Type B pancreatic cell (in vitro differentiated cells): ENCODE measurements around the gene CDC42BPG. TPM values are rescaled to one million over a fixed set of nuclear protein-coding genes. Genes with fewer than 3 reads are reported as not detected.

ENCODE experiments used
- DNase-seq: peaks from one replicate; pipeline ENCODE4 v3.0.0; 2021; ENCODE audit warnings: mixed read lengths; ENCODE audit not compliant: unreplicated experiment; ENCODE audit errors: extremely low spot score
- H3K27ac Mint-ChIP-seq: 2 replicates; pipeline ENCODE4 v1.8.0; 2021; ENCODE audit warnings: mild to moderate bottlenecking, mixed read lengths
- H3K27me3 Mint-ChIP-seq: 2 replicates; pipeline ENCODE4 v1.8.0; 2021; ENCODE audit warnings: mixed read lengths
- H3K36me3 Mint-ChIP-seq: 2 replicates; pipeline ENCODE4 v1.8.0; 2021; ENCODE audit warnings: mixed read lengths
- H3K4me1 Mint-ChIP-seq: one replicate; pipeline ENCODE4 v1.8.0; 2021; ENCODE audit warnings: mixed read lengths; ENCODE audit not compliant: unreplicated experiment
- H3K4me3 Mint-ChIP-seq: 2 replicates; pipeline ENCODE4 v1.8.0; 2021; ENCODE audit warnings: mild to moderate bottlenecking, mixed read lengths
- H3K9me3 Mint-ChIP-seq: 2 replicates; pipeline ENCODE4 v1.8.0; 2021; ENCODE audit warnings: mixed read lengths
- total RNA-seq: library from RNA; stranded (reverse); gene quantifications from 2 replicates; pipeline ENCODE4 v1.2.1, GENCODE V29; 2021; ENCODE audit warnings: low replicate concordance
- TF ChIP-seq, protein P1 (sequence below): fragments of 200-600 bp; sonication (generic); conservative IDR thresholded peaks from 2 replicates; pipeline ENCODE4 v1.5.0; 2021; ENCODE audit warnings: antibody characterized with exemption, mild to moderate bottlenecking

The CDC42BPG gene
- total RNA-seq, 1 donor from 2014 or later, result 20.1 TPM

DNA sequence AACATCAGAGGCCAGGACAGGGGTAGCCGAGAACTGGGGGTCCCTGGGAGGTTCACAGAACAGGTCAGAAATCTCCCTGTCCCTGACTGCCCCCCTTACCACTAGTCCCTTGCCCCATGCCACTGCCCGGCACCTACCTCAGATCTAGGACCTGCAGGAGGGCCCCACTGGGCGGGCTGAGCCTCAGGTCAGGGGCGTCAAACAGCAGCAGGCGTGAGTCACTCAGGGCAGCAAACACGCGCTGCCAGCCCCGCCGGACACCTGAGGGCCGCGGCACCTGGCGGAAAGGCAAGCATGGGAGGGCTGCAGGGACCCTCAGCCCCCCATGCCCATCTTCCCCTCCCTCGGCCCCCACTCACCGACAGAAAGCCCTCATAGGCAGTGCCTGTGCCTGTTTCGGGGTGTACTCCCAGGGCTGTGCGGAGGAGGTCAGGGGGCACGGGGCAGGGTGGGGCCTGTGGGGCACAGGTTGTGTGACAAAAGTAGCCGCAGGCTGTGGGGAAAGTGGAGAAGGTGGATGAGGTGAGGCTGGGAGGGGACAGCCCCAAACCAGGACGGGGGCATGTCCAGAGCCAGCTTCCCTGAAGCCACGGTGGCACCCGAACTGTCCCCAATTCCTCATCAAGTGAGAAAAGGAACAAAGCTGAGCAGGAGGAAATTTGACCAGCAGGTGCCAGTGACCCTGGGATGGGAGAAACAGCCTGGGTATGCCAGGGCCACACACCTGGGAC lies 11.8 kb downstream of the CDC42BPG start:
- Mint-ChIP-seq H3K27ac (no peak overlapping the region), H3K27me3 (no peaks in the 10 kb centered on the region), H3K36me3 (peaks cover 5% of the 10 kb centered on the region), H3K9me3 (no peaks in the 10 kb centered on the region), H3K4me3 (no peak overlapping the region), H3K4me1 (no peaks in the 10 kb centered on the region)
- TF ChIP-seq, protein P1, sequence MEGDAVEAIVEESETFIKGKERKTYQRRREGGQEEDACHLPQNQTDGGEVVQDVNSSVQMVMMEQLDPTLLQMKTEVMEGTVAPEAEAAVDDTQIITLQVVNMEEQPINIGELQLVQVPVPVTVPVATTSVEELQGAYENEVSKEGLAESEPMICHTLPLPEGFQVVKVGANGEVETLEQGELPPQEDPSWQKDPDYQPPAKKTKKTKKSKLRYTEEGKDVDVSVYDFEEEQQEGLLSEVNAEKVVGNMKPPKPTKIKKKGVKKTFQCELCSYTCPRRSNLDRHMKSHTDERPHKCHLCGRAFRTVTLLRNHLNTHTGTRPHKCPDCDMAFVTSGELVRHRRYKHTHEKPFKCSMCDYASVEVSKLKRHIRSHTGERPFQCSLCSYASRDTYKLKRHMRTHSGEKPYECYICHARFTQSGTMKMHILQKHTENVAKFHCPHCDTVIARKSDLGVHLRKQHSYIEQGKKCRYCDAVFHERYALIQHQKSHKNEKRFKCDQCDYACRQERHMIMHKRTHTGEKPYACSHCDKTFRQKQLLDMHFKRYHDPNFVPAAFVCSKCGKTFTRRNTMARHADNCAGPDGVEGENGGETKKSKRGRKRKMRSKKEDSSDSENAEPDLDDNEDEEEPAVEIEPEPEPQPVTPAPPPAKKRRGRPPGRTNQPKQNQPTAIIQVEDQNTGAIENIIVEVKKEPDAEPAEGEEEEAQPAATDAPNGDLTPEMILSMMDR, result no peak
- DNase-seq, result no peak

DNA sequence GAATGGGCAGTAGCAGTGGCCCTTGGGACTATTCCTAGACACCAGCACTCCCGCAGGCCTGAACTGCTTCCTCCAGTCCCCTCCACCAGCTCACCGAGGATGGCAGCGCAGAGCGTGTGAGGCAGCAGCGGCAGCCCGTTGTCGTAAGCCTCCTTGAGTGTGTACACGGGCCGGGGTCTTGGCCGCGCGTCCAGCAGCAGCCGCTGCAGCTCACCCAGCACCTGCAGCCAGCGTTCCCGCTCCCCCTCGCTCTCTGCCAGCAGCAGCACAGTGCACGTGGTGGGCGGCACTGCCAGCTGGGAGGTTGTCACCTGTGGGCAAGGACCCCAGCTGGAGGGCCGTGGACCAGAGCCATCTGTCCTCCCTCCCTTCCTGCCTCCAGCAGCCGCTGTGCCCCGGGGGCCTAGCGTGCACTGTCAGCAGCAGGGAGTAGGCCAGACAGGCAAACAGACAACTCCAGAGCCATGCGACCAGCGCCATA lies 13.0 kb downstream of the CDC42BPG start:
- no peaks in the 10 kb centered on the region for H3K4me1 Mint-ChIP-seq
- TF ChIP-seq, protein P1, result no peak
- H3K36me3 Mint-ChIP-seq, result peaks cover 5% of the 10 kb centered on the region
- no peak overlapping the region for H3K27ac Mint-ChIP-seq
- no peak for DNase-seq
- no peak overlapping the region for H3K4me3 Mint-ChIP-seq
- H3K27me3 Mint-ChIP-seq, result no peaks in the 10 kb centered on the region
- no peaks in the 10 kb centered on the region for H3K9me3 Mint-ChIP-seq

DNA sequence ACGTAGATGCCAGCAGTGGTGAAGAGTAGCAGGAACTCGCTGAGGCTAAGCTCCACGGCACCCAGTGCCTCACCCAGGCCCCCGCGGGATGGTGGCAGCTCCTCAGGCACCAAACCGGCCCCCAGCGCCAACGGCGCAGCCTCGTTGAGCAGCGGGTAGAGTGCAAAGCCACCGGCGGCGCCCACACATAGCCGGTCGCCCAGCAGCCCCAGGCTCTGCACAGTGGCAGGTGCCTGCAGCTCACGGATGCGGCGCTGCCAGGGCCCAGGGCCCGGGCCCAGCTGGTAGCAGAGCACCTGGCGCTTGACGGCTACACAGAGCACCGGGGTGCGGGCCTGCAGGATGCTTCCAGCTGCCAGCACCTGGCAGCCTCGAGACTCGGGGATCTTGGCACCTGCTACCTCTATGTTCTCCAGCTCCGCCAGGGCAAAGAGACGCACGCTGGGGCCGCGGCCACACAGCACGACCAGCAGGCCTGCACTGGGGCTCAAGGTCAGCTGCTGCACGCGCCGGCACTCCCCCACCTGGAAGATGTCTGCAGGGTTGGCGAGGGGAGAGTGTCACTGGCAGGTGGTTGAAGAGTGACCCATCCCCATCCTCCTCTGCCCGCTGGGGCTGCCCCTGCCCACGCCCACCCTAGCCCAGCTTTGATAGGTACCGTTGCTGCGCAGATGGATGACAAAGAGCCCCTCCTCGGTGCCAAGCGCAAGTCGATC lies 14.8 kb downstream of the CDC42BPG start:
- peaks cover 8% of the 10 kb centered on the region for H3K36me3 Mint-ChIP-seq
- no peak for DNase-seq
- no peak overlapping the region for H3K27ac Mint-ChIP-seq
- TF ChIP-seq, protein P1, result no peak
- no peaks in the 10 kb centered on the region for H3K4me1 Mint-ChIP-seq
- H3K27me3 Mint-ChIP-seq, result no peaks in the 10 kb centered on the region
- no peaks in the 10 kb centered on the region for H3K9me3 Mint-ChIP-seq
- no peak overlapping the region for H3K4me3 Mint-ChIP-seq

DNA sequence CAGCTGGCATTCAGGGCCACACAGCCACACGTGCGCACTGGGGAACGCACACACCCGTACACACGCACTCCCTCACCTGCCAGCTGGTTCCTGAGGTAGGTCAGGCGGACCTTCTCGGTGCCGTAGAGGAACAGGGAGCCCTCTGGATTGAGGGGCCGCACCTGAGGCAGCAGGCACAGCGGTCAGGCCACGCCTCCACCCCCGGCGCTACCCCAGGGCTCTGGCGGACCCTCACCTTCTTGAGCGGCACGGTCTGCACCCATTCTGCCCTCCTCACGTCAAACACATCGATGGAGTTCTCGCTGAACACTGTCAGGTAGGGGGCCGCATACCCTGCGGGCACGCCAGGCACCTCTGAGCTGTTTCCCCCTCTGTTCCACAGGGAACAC lies 17.0 kb downstream of the CDC42BPG start:
- no peak overlapping the region for H3K27ac Mint-ChIP-seq
- no peaks in the 10 kb centered on the region for H3K9me3 Mint-ChIP-seq
- no peak for DNase-seq
- TF ChIP-seq, protein P1, result no peak
- peaks cover 8% of the 10 kb centered on the region for H3K36me3 Mint-ChIP-seq
- no peaks in the 10 kb centered on the region for H3K27me3 Mint-ChIP-seq
- H3K4me3 Mint-ChIP-seq, result no peak overlapping the region
- no peaks in the 10 kb centered on the region for H3K4me1 Mint-ChIP-seq

DNA sequence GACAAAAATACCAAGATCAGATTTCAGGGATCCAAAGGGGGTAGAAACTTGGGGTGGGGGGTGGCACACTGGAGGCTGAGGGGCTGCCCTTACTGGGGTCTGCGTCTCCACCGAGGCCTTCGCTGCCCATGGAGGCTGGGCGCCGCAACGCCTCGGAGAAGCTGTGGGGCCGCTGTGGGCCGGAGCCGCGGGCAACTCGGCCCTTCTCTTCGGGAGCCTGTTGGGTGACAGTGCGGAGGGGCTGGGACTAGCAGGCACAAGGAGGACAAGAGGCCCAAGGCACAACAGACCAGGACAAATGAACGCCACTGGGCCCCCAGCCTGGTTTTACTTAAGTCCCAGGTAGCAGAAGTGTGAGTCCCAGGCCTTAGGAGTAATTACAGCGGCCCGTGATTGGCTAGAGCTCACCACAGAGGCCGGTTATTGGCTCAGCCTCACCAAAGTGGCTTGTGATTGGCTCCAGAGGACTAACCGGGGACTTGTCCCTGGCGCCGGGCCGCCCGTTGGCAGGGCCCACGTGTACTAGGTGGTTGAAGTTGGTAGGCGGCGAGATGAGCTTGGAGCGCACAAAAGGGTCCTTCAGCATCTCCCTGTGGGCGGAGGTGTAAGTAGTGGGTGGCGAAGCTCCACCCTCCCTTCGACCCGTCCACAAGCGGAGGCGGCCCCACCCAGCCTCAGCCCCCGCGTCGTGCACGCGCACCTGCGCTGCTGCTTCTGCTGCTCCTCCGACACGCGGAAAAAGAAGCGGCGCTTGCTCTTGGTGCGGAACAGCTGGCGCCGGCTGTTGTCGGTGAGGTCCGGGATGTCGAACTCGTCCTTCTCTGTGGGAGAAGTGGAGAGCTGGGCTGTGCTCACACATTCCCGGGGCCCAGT lies 17.6 kb downstream of the CDC42BPG start:
- TF ChIP-seq, protein P1, result no peak
- Mint-ChIP-seq H3K4me3 (no peak overlapping the region), H3K4me1 (no peaks in the 10 kb centered on the region), H3K27me3 (no peaks in the 10 kb centered on the region), H3K9me3 (no peaks in the 10 kb centered on the region), H3K36me3 (peaks cover 8% of the 10 kb centered on the region), H3K27ac (no peak overlapping the region)
- no peak for DNase-seq
